Mesodermal cell (in vitro differentiated cells): ENCODE measurements around the gene ESR1.

Experiments used
- H3K27ac ChIP-seq: 2 replicates; pipeline ENCODE4 v1.7.0; 2013; ENCODE audit warnings: mild to moderate bottlenecking, low read depth, low read length, moderate library complexity; ENCODE audit not compliant: severe bottlenecking
- H3K36me3 ChIP-seq: 2 replicates; pipeline ENCODE4 v1.7.1; 2013; ENCODE audit warnings: mild to moderate bottlenecking, low read length, moderate library complexity; ENCODE audit not compliant: control insufficient read depth, insufficient read depth
- H3K4me1 ChIP-seq: one replicate; pipeline ENCODE4 v1.7.1; 2013; ENCODE audit warnings: mild to moderate bottlenecking, low read length; ENCODE audit not compliant: insufficient read depth, control insufficient read depth, poor library complexity, severe bottlenecking
- H3K4me3 ChIP-seq: 2 replicates; pipeline ENCODE4 v1.7.0; 2013; ENCODE audit warnings: low read length, control low read depth, mild to moderate bottlenecking; ENCODE audit not compliant: insufficient read depth, poor library complexity, severe bottlenecking; ENCODE audit errors: extremely low read depth
- H3K9me3 ChIP-seq: 2 replicates; pipeline ENCODE4 v1.7.1; 2013; ENCODE audit warnings: mild to moderate bottlenecking, low read length, moderate library complexity; ENCODE audit not compliant: control insufficient read depth
- WGBS, 2 experiments: methylation state at CpG; one replicate each; pipeline ENCODE4 v1.1.5; 2013; ENCODE audit warnings: missing lambda C conversion rate in 2 of 2; ENCODE audit not compliant: insufficient coverage in 2 of 2; 5-methylcytosine and 5-hydroxymethylcytosine counted together

Gene ESR1

GRCh38 chr6:151783692-151784091 is 23.8 kb upstream of the ESR1 start:
- Histone ChIP-seq H3K36me3 (no peaks in the 10 kb centered on the region), H3K4me3 (no peak overlapping the region)
- WGBS, 2 experiments = 100% methylated on average over 1 of the region's 2 CpGs; no CpG with 5 or more reads in 1 of the 2 experiments

GRCh38 chr6:151784441-151785214 is 22.9 kb upstream of the ESR1 start:
- no peak overlapping the region for H3K4me3 ChIP-seq
- H3K27ac ChIP-seq = no peak overlapping the region
- H3K4me1 ChIP-seq = no peaks in the 10 kb centered on the region
- no peaks in the 10 kb centered on the region for H3K9me3 ChIP-seq
- no peaks in the 10 kb centered on the region for H3K36me3 ChIP-seq

More at GRCh38 chr6:151783692-151784091, 23.8 kb upstream of the ESR1 start:
- no peaks in the 10 kb centered on the region for H3K9me3 ChIP-seq
- no peaks in the 10 kb centered on the region for H3K4me1 ChIP-seq
- no peak overlapping the region for H3K27ac ChIP-seq

- no peak overlapping the region for H3K27ac ChIP-seq
- no peaks in the 10 kb centered on the region for H3K4me1 ChIP-seq
- no peaks in the 10 kb centered on the region for H3K9me3 ChIP-seq
- H3K36me3 ChIP-seq = no peaks in the 10 kb centered on the region
- no peak overlapping the region for H3K4me3 ChIP-seq
- WGBS, 2 experiments = 91 to 95% methylated on average over 2 of the region's 5 CpGs
Measured at GRCh38 chr6:151796842-151797530, 10.5 kb upstream of the ESR1 start.

- Histone ChIP-seq H3K4me3 (no peak overlapping the region), H3K4me1 (peaks cover 7% of the 10 kb centered on the region), H3K9me3 (no peaks in the 10 kb centered on the region), H3K36me3 (no peaks in the 10 kb centered on the region), H3K27ac (no peak overlapping the region)
- WGBS, 2 experiments = 75 to 94% methylated on average over 5 of the region's 9 CpGs
Measured at GRCh38 chr6:151803743-151804142, 3.7 kb upstream of the ESR1 start.

- WGBS, 2 experiments = 96 to 100% methylated on average over 5 of the region's 11 CpGs
- Histone ChIP-seq H3K4me3 (no peak overlapping the region), H3K9me3 (no peaks in the 10 kb centered on the region), H3K4me1 (peaks cover 7% of the 10 kb centered on the region), H3K36me3 (no peaks in the 10 kb centered on the region), H3K27ac (no peak overlapping the region)
Measured at GRCh38 chr6:151804585-151805285, 2.7 kb upstream of the ESR1 start.

- 60 to 77% methylated on average over 7 of the region's 11 CpGs for WGBS, 2 experiments
- Histone ChIP-seq H3K36me3 (no peaks in the 10 kb centered on the region), H3K27ac (no peak overlapping the region), H3K4me3 (no peak overlapping the region), H3K4me1 (peaks cover 7% of the 10 kb centered on the region), H3K9me3 (no peaks in the 10 kb centered on the region)
Measured at GRCh38 chr6:151805286-151805840, 2.1 kb upstream of the ESR1 start.

- Histone ChIP-seq H3K4me1 (peaks cover 7% of the 10 kb centered on the region), H3K9me3 (no peaks in the 10 kb centered on the region), H3K27ac (no peak overlapping the region), H3K4me3 (no peak overlapping the region), H3K36me3 (no peaks in the 10 kb centered on the region)
- WGBS, 2 experiments = 12 to 14% methylated on average over 16 to 19 of the region's 20 CpGs
Measured at GRCh38 chr6:151806757-151807512, 547 bp upstream of the ESR1 start.

- Histone ChIP-seq H3K4me1 (peaks cover 7% of the 10 kb centered on the region), H3K4me3 (peak overlapping the region; percentile 14)
- 15 to 17% methylated on average over 14 to 15 of the region's 60 CpGs for WGBS, 2 experiments
Measured at GRCh38 chr6:151808371-151809241, 1.1 kb downstream of the ESR1 start.

GRCh38 chr6:151811081-151811480 is 3.6 kb downstream of the ESR1 start:
- Histone ChIP-seq H3K36me3 (no peaks in the 10 kb centered on the region), H3K4me1 (peaks cover 5% of the 10 kb centered on the region), H3K9me3 (no peaks in the 10 kb centered on the region), H3K27ac (no peak overlapping the region), H3K4me3 (no peak overlapping the region)
- WGBS, 2 experiments = 40 to 71% methylated on average over 1 of the region's 2 CpGs

More at GRCh38 chr6:151808371-151809241, 1.1 kb downstream of the ESR1 start:
- no peak overlapping the region for H3K27ac ChIP-seq
- no peaks in the 10 kb centered on the region for H3K36me3 ChIP-seq
- no peaks in the 10 kb centered on the region for H3K9me3 ChIP-seq
